K562 (cell line): Measurements from ENCODE around the gene CIAO3. TPM values are rescaled to one million over a fixed set of nuclear protein-coding genes. Genes with fewer than 3 reads are reported as not detected.
A peak's percentile ranks its signal among the peaks of the same experiment; 100 is the strongest.

Experiments used
- ATAC-seq: fragments of 200-7000 bp; cut with Tn5 transposase; 3 replicates; pipeline ENCODE4 v1.9.1; 2020; ENCODE audit warnings: moderate library complexity
- BruUV-seq: library from RNA; stranded (reverse); fragments of 400-500 nt; replicated peaks from 2 replicates; lab custom pipeline; 2021; lab: Mats Ljungman, UMichigan
- CTCF ChIA-PET: fragments of 300-600 bp; formaldehyde crosslinking; extraction: SDS; loops from one replicate; lab custom pipeline; 2021; ENCODE audit warnings: low intra/inter-chr PET ratio; lab: Yijun Ruan, JAX
- POLR2A ChIA-PET: fragments of 300-600, 350-650 bp; sonication (Branson Sonifier 250); formaldehyde crosslinking; extraction: SDS; loops from one replicate; lab custom pipeline; 2021; ENCODE audit warnings: antibody characterized with exemption, inconsistent platforms; lab: Yijun Ruan, JAX
- DNase-seq, 4 experiments: peaks; one replicate each; pipeline versions ENCODE4 v3.0.0 to v3.0.0-alpha.2; 2011 to 2018; ENCODE audit warnings: low spot score in 3 of 4, mixed read lengths in 3 of 4; ENCODE audit errors: extremely low read depth in 1 of 4
- FAIRE-seq: peaks from 2 replicates; lab custom pipeline; 2011; peaks lifted over from hg19 to GRCh38; lab: Jason Lieb, UNC
- H2AFZ ChIP-seq: 2 replicates; pipeline ENCODE4 v1.6.0; 2011; ENCODE audit warnings: low read depth, low read length, control low read depth, inconsistent platforms
- H3K27ac ChIP-seq: fragments of 200-600 bp; 3 replicates; pipeline ENCODE4 v1.8.0; 2011; ENCODE audit warnings: low read depth, mild to moderate bottlenecking, control low read depth, inconsistent platforms, low read length, moderate library complexity, mixed read lengths; ENCODE audit errors: extremely low read depth
- H3K27me3 ChIP-seq, 2 experiments: fragments of 300-600 bp in 1 of 2; 2 replicates in 1 of 2; 3 replicates in 1 of 2; pipeline versions ENCODE4 v1.6.0 to v1.8.0; 2011; ENCODE audit warnings: inconsistent platforms in 2 of 2, low read length in 2 of 2, mild to moderate bottlenecking in 1 of 2, mixed read lengths in 1 of 2, moderate library complexity in 1 of 2; ENCODE audit not compliant: control insufficient read depth in 2 of 2, insufficient read depth in 2 of 2
- H3K36me3 ChIP-seq: fragments of 300-600 bp; 3 replicates; pipeline ENCODE4 v1.8.0; 2011; ENCODE audit warnings: mild to moderate bottlenecking, low read length, inconsistent platforms; ENCODE audit not compliant: control insufficient read depth, insufficient read depth
- H3K4me1 ChIP-seq, 2 experiments: fragments of 200-600 bp in 1 of 2; replicated peaks in 1 of 2; 2 replicates in 1 of 2; 3 replicates in 1 of 2; pipeline versions ENCODE4 v1.5.1 to v1.8.0; 2011; ENCODE audit warnings: inconsistent platforms in 2 of 2, low read length in 2 of 2, mild to moderate bottlenecking in 1 of 2, mixed read lengths in 1 of 2, moderate library complexity in 1 of 2; ENCODE audit not compliant: control insufficient read depth in 2 of 2, insufficient read depth in 2 of 2
- H3K4me2 ChIP-seq: 2 replicates; pipeline ENCODE4 v1.6.1; 2011; ENCODE audit warnings: low read length, control low read depth, inconsistent platforms, mixed read lengths; ENCODE audit not compliant: insufficient read depth
- H3K4me3 ChIP-seq: fragments of 200-600 bp; sonication (generic), shearing (Covaris generic); 2 replicates; pipeline ENCODE4 v1.5.1; 2016; ENCODE audit warnings: control low read depth, inconsistent platforms
- H3K79me2 ChIP-seq: fragments of 200-600 bp; 3 replicates; pipeline ENCODE4 v1.8.0; 2011; ENCODE audit warnings: low read length, inconsistent platforms; ENCODE audit not compliant: control insufficient read depth, insufficient read depth
- H3K9ac ChIP-seq, 2 experiments: 2 replicates each; pipeline versions ENCODE4 v1.6.0 to v1.6.1; 2011; ENCODE audit warnings: low read depth in 2 of 2, low read length in 2 of 2, control low read depth in 1 of 2, inconsistent platforms in 1 of 2, mild to moderate bottlenecking in 1 of 2, mixed read lengths in 1 of 2; ENCODE audit not compliant: insufficient read depth in 1 of 2
- H3K9me1 ChIP-seq: one replicate; pipeline ENCODE4 v1.6.0; 2011; ENCODE audit warnings: inconsistent platforms, mild to moderate bottlenecking, low read length, moderate library complexity; ENCODE audit not compliant: control insufficient read depth, insufficient read depth
- H3K9me3 ChIP-seq: replicated peaks from 2 replicates; pipeline ENCODE4 v1.5.1; 2011; ENCODE audit warnings: low read depth, low read length, inconsistent platforms; ENCODE audit not compliant: control insufficient read depth, insufficient read depth
- H4K20me1 ChIP-seq: replicated peaks from 2 replicates; pipeline ENCODE4 v1.6.1; 2011; ENCODE audit warnings: low read length, inconsistent platforms, mixed read lengths; ENCODE audit not compliant: control insufficient read depth, insufficient read depth
- ESRRB ChIP-seq: fragments of 250-450 bp; sonication (Bioruptor Pico); IDR thresholded peaks from 2 replicates; pipeline ENCODE4 v1.5.0; 2020; ENCODE audit warnings: mild to moderate bottlenecking, moderate library complexity, borderline replicate concordance
- NFE2L1 ChIP-seq: fragments of 450-650 bp; IDR thresholded peaks from 2 replicates; pipeline ENCODE4 v1.6.1; 2016; ENCODE audit warnings: missing genetic modification characterization, low read depth, mild to moderate bottlenecking, missing compliant biosample characterization, moderate library complexity, borderline replicate concordance
- POU5F1 ChIP-seq: fragments of 150-350 bp; IDR thresholded peaks from 2 replicates; pipeline ENCODE4 v1.6.1; 2014; ENCODE audit warnings: borderline replicate concordance, low read length, low read depth, mild to moderate bottlenecking; ENCODE audit not compliant: partially characterized antibody
- SNIP1 ChIP-seq: fragments of 450-650 bp; IDR thresholded peaks from 2 replicates; pipeline ENCODE4 v1.7.1; 2017; ENCODE audit warnings: low read depth, mild to moderate bottlenecking
- STAG1 ChIP-seq: sonication (generic); formaldehyde crosslinking; IDR thresholded peaks from 2 replicates; pipeline ENCODE4 v1.5.0; 2020; ENCODE audit warnings: missing genetic modification reagents, borderline replicate concordance
- TCF7L2 ChIP-seq: fragments of 150-350 bp; IDR thresholded peaks from 2 replicates; pipeline ENCODE4 v1.6.1; 2016; ENCODE audit warnings: low read depth, mild to moderate bottlenecking, low read length, moderate library complexity
- THAP7 ChIP-seq: fragments of 250-450 bp; sonication (Bioruptor Pico); IDR thresholded peaks from 2 replicates; pipeline ENCODE4 v1.5.0; 2021
- WGBS: fragments of 100-300 bp; shearing (Covaris generic); methylation state at CpG from one replicate; pipeline ENCODE4 v1.1.6; 2016; ENCODE audit warnings: low coverage, mixed read lengths; ENCODE audit not compliant: insufficient coverage; ENCODE audit errors: missing lambda C conversion rate; 5-methylcytosine and 5-hydroxymethylcytosine counted together
- in situ Hi-C: fragments of 300-500 bp; cut with MboI; formaldehyde crosslinking; loops from 4 replicates; pipeline ENCODE4 v1.15.0; 2018; ENCODE audit warnings: inconsistent platforms, mixed read lengths
- intact Hi-C: fragments of 100-400 bp; cut with micrococcal nuclease; formaldehyde crosslinking; loops from 2 replicates; pipeline ENCODE4 v1.14.2; 2022
- polyA plus RNA-seq, 8 experiments: library from polyadenylated mRNA; depleted of rRNA in 4 of 8; stranded (reverse) in 5 of 8; unstranded in 3 of 8; fragments of >200 nt; fragmentation: Nextera tagmentation in 2 of 8; fragmentation: Illumina TruSeq in 1 of 8; extraction: Ambion mirVana in 2 of 8; extraction: Trizol in 1 of 8; gene quantifications; 2 replicates each; pipeline versions ENCODE4 v1.2.1 to v1.2.3, GENCODE V29; 2011 to 2014; ENCODE audit warnings: inconsistent platforms in 1 of 8, missing spikeins in 1 of 8
- total RNA-seq, 7 experiments: library from RNA; depleted of rRNA in 6 of 7; stranded (reverse); fragments of >200 nt in 6 of 7; fragmentation: Illumina TruSeq in 2 of 7; extraction: Trizol in 2 of 7; gene quantifications; 2 replicates each; pipeline versions ENCODE4 v1.2.1 to v1.2.3, GENCODE V29; 2011 to 2021; ENCODE audit warnings: low replicate concordance in 1 of 7

The CIAO3 gene
- total and polyA plus RNA-seq, 9 of the 15 experiments (the other 6 are each of a cell fraction or from before 2014, with no cell fraction given), result 2.2 to 35.6 (median 18.7) TPM

- Histone ChIP-seq H3K27me3 (peaks cover 0 to 11% of the 10 kb centered on the region in 2 experiments; a peak in 2 of 5 replicates), H3K36me3 (no peaks in the 10 kb centered on the region), H3K4me1 (peaks cover 0 to 73% of the 10 kb centered on the region in 2 experiments; a peak in 3 of 5 replicates), H3K27ac (no peak overlapping the region), H3K9me1 (peaks cover 2% of the 10 kb centered on the region), H3K79me2 (no peaks in the 10 kb centered on the region), H2AFZ (peak overlapping the region; percentile 7; the same call in 1 of the 2 replicates), H3K9me3 (no peaks in the 10 kb centered on the region), H4K20me1 (0 out of 2 replicates have a peak, but pooled peaks cover 4% of the 10 kb centered on the region), H3K4me3 (no peak overlapping the region), H3K4me2 (peak overlapping the region; percentile 33; the same call in 1 of the 2 replicates), H3K9ac (peak overlapping the region in 1 of 2 experiments; percentile 79; a peak in 2 of 4 replicates)
- CTCF ChIA-PET, result no interaction called here
- FAIRE-seq, result peak; percentile 83
- POLR2A ChIA-PET, result no interaction called here
- peak in 1 of 4 experiments; percentile 36 for DNase-seq
- intact Hi-C loops (no loop called here), in situ Hi-C loops (no loop called here)
- 2% methylated on average over 15 of the region's 16 CpGs for WGBS
- peak; percentile 71 for ATAC-seq
- TF ChIP-seq TCF7L2, result no peak
- no peak for TF ChIP-seq POU5F1
- no peak for TF ChIP-seq THAP7
- TF ChIP-seq ESRRB (CRISPR knock-in tag), result no peak
- TF ChIP-seq NFE2L1 (tag), result no peak
- no peak for TF ChIP-seq SNIP1
- TF ChIP-seq STAG1 (CRISPR knock-in tag), result no peak
- BruUV-seq, result no TSS peak
Observed at GRCh38 chr16:777826-778225, 37.0 kb upstream of the CIAO3 start.
